Measurements from ENCODE around the gene CAMK4.

The CAMK4 gene

GRCh38 chr5:111480346-111480745, 256.2 kb downstream of the CAMK4 start:
- TF ChIP-seq SPI1 (IDR thresholded peaks at IDR 0.05; ENCODE audit: borderline replicate concordance, low read depth) (no peak), CTCF (IDR thresholded peaks at IDR 0.05; ENCODE audit: insufficient read depth, low read length) (no peak), POLR2AphosphoS5 (IDR thresholded peaks at IDR 0.05; ENCODE audit: low read depth) (no peak)
- Histone ChIP-seq H3K4me3 (replicated peaks; ENCODE audit: insufficient read depth, low read length) (no peak overlapping the region), H3K27ac (replicated peaks) (no peak overlapping the region), H3K27me3 (ENCODE audit: insufficient read depth, poor library complexity, severe bottlenecking) (no peaks in the 10 kb centered on the region)
- DNase-seq (ENCODE audit: low read depth in 1 of 2, low spot score in 1 of 2): no peak

- no peaks in the 10 kb centered on the region for H3K27me3 ChIP-seq (ENCODE audit: insufficient read depth, poor library complexity, severe bottlenecking)
- TF ChIP-seq REST (IDR thresholded peaks at IDR 0.05; ENCODE audit: insufficient replicate concordance, low read depth) (no peak), CTCF (IDR thresholded peaks at IDR 0.05; ENCODE audit: insufficient read depth, low read length) (no peak), SPI1 (IDR thresholded peaks at IDR 0.05; ENCODE audit: borderline replicate concordance, low read depth) (no peak), POLR2AphosphoS5 (IDR thresholded peaks at IDR 0.05; ENCODE audit: low read depth) (no peak), GABPA (IDR thresholded peaks at IDR 0.05; ENCODE audit: low read depth) (no peak)
- no peak overlapping the region for H3K4me3 ChIP-seq (replicated peaks; ENCODE audit: insufficient read depth, low read length)
- DNase-seq (ENCODE audit: low read depth in 1 of 2, low spot score in 1 of 2): no peak
- H3K27ac ChIP-seq (replicated peaks): no peak overlapping the region
These were observed 261.9 kb downstream of the CAMK4 start for GRCh38 chr5:111486055-111486454.

- H3K27me3 ChIP-seq (ENCODE audit: insufficient read depth, poor library complexity, severe bottlenecking): no peaks in the 10 kb centered on the region
- DNase-seq (ENCODE audit: low read depth in 1 of 2, low spot score in 1 of 2): no peak
- H3K4me3 ChIP-seq (replicated peaks; ENCODE audit: insufficient read depth, low read length): no peak overlapping the region
- H3K27ac ChIP-seq (replicated peaks): no peak overlapping the region
- TF ChIP-seq SPI1 (IDR thresholded peaks at IDR 0.05; ENCODE audit: borderline replicate concordance, low read depth) (no peak), CTCF (IDR thresholded peaks at IDR 0.05; ENCODE audit: insufficient read depth, low read length) (no peak), GABPA (IDR thresholded peaks at IDR 0.05; ENCODE audit: low read depth) (no peak), REST (IDR thresholded peaks at IDR 0.05; ENCODE audit: insufficient replicate concordance, low read depth) (no peak), POLR2AphosphoS5 (IDR thresholded peaks at IDR 0.05; ENCODE audit: low read depth) (no peak)
These were observed 262.7 kb downstream of the CAMK4 start for GRCh38 chr5:111486926-111487325.

- no peak for TF ChIP-seq GABPA (IDR thresholded peaks at IDR 0.05; ENCODE audit: low read depth)
- no peak for TF ChIP-seq CTCF (IDR thresholded peaks at IDR 0.05; ENCODE audit: insufficient read depth, low read length)
- TF ChIP-seq SPI1 (IDR thresholded peaks at IDR 0.05; ENCODE audit: borderline replicate concordance, low read depth): no peak
- no peak for TF ChIP-seq REST (IDR thresholded peaks at IDR 0.05; ENCODE audit: insufficient replicate concordance, low read depth)
- TF ChIP-seq POLR2AphosphoS5 (IDR thresholded peaks at IDR 0.05; ENCODE audit: low read depth): no peak
- DNase-seq (ENCODE audit: low read depth in 1 of 2, low spot score in 1 of 2): no peak
- Histone ChIP-seq H3K27me3 (ENCODE audit: insufficient read depth, poor library complexity, severe bottlenecking) (no peaks in the 10 kb centered on the region), H3K27ac (replicated peaks) (no peak overlapping the region), H3K4me3 (replicated peaks; ENCODE audit: insufficient read depth, low read length) (no peak overlapping the region)
These were observed 264.2 kb downstream of the CAMK4 start for GRCh38 chr5:111488353-111488752.

Data from HL-60 (cell line).